GM12872 (cell line): ENCODE measurements around the gene MEP1A.

Source experiments
- CTCF ChIP-seq: IDR thresholded peaks from 3 replicates; pipeline ENCODE4 v1.5.1; 2011; ENCODE audit warnings: low read depth, mild to moderate bottlenecking, low read length, moderate library complexity; ENCODE audit not compliant: insufficient read depth

Gene MEP1A, protein sequence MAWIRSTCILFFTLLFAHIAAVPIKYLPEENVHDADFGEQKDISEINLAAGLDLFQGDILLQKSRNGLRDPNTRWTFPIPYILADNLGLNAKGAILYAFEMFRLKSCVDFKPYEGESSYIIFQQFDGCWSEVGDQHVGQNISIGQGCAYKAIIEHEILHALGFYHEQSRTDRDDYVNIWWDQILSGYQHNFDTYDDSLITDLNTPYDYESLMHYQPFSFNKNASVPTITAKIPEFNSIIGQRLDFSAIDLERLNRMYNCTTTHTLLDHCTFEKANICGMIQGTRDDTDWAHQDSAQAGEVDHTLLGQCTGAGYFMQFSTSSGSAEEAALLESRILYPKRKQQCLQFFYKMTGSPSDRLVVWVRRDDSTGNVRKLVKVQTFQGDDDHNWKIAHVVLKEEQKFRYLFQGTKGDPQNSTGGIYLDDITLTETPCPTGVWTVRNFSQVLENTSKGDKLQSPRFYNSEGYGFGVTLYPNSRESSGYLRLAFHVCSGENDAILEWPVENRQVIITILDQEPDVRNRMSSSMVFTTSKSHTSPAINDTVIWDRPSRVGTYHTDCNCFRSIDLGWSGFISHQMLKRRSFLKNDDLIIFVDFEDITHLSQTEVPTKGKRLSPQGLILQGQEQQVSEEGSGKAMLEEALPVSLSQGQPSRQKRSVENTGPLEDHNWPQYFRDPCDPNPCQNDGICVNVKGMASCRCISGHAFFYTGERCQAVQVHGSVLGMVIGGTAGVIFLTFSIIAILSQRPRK

GRCh38 chr6:46793138-46793537 lies at the start of gene MEP1A:
Gene MEP1A (plus strand): TSS chr6:46793389. CDS start chr6:46793399, 10 bp downstream.
- no peak for TF ChIP-seq CTCF

- TF ChIP-seq CTCF, result no peak
Measured at GRCh38 chr6:46743425-46744158, 49.6 kb upstream of the MEP1A start.

DNA sequence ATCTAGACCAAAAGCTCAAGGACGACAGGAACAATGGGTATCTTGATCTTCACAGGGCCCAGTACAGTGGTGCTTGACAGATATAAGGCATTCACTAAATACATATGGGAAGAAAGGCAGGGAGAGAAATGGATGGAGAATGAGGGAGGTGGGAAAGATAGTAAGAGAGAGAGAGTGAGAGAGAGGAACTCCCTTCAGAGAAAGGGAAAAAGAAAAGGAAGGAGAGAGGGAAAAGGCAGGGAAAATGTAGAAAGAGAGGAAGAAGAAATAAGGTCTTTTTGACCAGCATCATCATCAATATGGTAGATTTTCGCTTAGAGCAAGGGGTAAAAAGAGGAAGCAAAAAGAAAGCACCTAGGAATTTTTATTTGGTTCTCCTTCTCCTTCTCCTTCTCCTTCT lies 47.2 kb upstream of the MEP1A start:
- TF ChIP-seq CTCF, result no peak

DNA sequence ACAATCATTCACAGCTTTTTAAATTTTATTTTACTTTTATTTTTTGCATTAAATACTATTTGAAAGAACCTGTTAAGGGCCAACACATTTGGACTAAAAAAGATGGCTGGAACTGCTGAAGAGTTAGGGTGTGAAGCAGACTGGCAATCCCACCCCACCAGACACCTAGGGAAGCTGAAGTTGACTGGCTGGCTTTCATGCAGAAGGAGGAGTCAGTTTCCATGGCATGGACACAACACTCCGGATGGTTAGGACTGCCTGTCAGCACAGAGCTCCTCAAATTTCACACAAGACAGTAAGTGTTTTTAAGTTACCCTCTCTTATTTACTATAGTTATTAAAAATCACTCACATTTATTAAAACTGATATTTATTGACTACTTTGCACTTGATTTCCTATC lies 46.5 kb upstream of the MEP1A start, which contains the start of gene ANKRD66:
Gene ANKRD66, plus strand, starts transcription at position 238 of the 400 bp plus-strand sequence. CDS start 5,016 bp downstream, outside the sequence.
- no peak for TF ChIP-seq CTCF

DNA sequence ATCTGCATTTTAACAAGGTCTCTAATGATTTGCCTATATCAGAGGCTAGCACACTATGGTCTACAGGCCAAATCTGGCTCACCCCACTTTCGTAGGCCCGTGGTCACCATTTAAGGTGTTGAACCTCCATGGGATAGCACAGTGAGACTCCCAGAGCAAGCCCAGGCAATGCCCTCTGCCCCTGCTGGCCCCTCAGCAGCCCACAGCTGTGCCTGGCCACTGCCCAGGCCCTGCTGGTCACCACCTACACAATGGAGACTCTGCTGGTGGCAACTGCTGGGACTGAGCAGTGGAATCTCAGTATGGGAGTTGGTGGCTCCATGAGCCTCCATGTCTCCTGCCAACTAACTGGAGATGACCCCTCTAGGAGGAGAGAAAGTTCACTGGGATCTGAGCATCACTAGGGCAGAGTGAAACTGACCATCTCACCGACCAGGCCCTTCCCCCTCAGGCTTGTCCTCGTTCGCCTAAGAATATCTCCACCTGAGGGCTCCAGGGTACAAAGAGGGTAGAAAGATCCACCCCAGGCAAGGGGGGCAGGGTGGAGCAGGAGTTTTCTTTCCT lies 44.2 kb upstream of the MEP1A start:
- no peak for TF ChIP-seq CTCF

GRCh38 chr6:46749731-46750130 lies 43.5 kb upstream of the MEP1A start:
- TF ChIP-seq CTCF, result no peak
